Measurements from ENCODE around the gene PCDH11X. TPM values are rescaled to one million over a fixed set of nuclear protein-coding genes. Genes with fewer than 3 reads are reported as not detected.
"Not testable (repeated sequence)": the region's sequence is repeated elsewhere in the genome, so short reads cannot be mapped to it uniquely, and the experiment has no call there.

Gene PCDH11X, protein sequence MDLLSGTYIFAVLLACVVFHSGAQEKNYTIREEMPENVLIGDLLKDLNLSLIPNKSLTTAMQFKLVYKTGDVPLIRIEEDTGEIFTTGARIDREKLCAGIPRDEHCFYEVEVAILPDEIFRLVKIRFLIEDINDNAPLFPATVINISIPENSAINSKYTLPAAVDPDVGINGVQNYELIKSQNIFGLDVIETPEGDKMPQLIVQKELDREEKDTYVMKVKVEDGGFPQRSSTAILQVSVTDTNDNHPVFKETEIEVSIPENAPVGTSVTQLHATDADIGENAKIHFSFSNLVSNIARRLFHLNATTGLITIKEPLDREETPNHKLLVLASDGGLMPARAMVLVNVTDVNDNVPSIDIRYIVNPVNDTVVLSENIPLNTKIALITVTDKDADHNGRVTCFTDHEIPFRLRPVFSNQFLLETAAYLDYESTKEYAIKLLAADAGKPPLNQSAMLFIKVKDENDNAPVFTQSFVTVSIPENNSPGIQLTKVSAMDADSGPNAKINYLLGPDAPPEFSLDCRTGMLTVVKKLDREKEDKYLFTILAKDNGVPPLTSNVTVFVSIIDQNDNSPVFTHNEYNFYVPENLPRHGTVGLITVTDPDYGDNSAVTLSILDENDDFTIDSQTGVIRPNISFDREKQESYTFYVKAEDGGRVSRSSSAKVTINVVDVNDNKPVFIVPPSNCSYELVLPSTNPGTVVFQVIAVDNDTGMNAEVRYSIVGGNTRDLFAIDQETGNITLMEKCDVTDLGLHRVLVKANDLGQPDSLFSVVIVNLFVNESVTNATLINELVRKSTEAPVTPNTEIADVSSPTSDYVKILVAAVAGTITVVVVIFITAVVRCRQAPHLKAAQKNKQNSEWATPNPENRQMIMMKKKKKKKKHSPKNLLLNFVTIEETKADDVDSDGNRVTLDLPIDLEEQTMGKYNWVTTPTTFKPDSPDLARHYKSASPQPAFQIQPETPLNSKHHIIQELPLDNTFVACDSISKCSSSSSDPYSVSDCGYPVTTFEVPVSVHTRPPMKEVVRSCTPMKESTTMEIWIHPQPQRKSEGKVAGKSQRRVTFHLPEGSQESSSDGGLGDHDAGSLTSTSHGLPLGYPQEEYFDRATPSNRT (N-terminal part only)
- 3.4 TPM for total RNA-seq
- 0.23 TPM for polyA plus RNA-seq

- not testable (repeated sequence) for H3K36me3 ChIP-seq (ENCODE audit: insufficient read depth); DNase-seq (ENCODE audit: extremely low spot score); H3K27ac ChIP-seq (ENCODE audit: low read depth); H3K4me3 ChIP-seq (ENCODE audit: low read depth, low read length); H3K4me1 ChIP-seq (ENCODE audit: insufficient read depth)
- WGBS: 0% methylated on average over 11 of the region's 24 CpGs
Observed at GRCh38 chrX:91779135-91779534, at the start of gene PCDH11X. TSS of gene PCDH11X (plus strand) at chrX:91779375. CDS start at chrX:91835505, 56,130 bp downstream.

DNA sequence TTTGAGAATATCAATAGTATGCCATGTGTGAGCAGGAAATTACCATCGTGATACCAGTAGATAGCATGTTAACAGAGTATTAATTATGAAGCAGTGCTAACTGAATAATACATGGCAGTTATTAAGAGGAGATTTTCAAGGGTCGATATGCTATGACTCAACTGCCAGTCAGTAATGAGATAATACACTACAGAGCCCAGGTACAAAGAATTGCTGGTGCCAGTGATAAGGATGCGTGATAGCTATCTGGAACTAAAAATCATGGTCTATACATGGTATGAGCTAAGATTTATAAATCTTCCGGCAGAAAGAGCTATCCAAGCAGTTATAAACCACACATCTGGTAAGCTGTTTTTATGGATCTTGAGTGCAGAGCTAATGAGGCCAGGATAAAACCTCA, 31.7 kb upstream of the PCDH11X start:
- not testable (repeated sequence) for H3K27ac ChIP-seq (ENCODE audit: low read depth); H3K4me3 ChIP-seq (ENCODE audit: low read depth, low read length); DNase-seq (ENCODE audit: extremely low spot score); H3K4me1 ChIP-seq (ENCODE audit: insufficient read depth); H3K36me3 ChIP-seq (ENCODE audit: insufficient read depth)
- 25% methylated on average over 1 of the region's 4 CpGs for WGBS

DNA sequence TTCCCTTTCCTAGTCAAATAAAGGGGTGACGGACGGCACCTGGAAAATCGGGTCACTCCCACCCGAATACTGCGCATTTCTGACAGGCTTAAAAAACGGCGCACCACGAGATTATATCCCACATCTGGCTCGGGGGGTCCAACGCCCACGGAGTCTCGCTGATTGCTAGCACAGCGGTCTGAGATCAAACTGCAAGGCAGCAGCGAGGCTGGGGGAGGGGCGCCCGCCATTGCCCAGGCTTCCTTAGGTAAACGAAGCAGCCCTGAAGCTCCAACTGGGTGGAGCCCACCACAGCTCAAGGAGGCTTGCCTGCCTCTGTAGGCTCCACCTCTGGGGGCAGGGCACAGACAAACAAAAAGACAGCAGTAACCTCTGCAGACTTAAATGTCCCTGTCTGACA, 26.2 kb upstream of the PCDH11X start:
- H3K36me3 ChIP-seq (ENCODE audit: insufficient read depth); H3K27ac ChIP-seq (ENCODE audit: low read depth); H3K4me1 ChIP-seq (ENCODE audit: insufficient read depth); H3K4me3 ChIP-seq (ENCODE audit: low read depth, low read length); DNase-seq (ENCODE audit: extremely low spot score): not testable (repeated sequence)
- 89% methylated on average over 17 of the region's 17 CpGs for whole genome bisulfite sequencing

DNA sequence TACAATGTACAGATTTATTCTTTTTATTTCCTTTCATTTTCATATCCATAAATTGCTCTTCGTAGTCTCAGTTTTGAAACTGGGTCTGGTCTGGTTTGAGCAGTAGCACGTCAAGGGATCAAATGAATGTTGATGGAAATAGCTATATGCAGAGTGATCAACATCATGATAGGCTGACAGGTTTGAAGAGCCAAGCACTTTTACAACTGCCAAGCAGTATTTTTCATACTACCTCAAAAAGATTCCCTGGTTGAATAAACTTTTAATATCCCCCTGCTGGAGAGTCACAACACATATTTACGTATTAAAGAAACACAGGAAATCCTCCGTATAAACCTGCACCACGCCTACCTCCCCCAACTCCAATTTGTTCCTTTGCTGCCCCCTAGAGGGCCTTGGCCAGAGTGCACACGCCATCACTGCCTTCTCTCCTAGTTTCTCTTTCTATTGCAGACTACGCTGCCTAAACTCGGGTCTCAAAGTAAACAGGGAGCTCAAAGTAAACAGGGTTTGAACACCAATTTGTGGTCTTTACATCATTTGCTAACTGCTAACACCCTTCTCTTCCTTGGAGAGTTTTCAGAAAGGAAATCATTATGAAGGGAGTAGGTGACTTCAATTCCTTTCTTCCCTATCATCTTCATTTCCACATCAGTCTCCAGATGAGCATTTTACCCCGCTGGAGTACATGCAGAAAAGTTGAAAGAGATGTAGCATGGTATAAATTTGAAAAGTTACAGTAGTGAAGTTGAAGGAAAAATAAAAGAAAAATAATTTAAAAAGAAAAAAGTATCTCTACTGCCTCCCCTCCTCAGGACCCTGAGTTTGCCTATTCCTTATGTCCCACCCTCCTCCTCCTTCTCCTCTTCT, 8.3 kb upstream of the PCDH11X start:
- not testable (repeated sequence) for H3K27ac ChIP-seq (ENCODE audit: low read depth); H3K36me3 ChIP-seq (ENCODE audit: insufficient read depth); H3K4me3 ChIP-seq (ENCODE audit: low read depth, low read length); DNase-seq (ENCODE audit: extremely low spot score); H3K4me1 ChIP-seq (ENCODE audit: insufficient read depth)
- WGBS: 22% methylated on average over 4 of the region's 9 CpGs

- not testable (repeated sequence) for H3K36me3 ChIP-seq (ENCODE audit: insufficient read depth); H3K4me3 ChIP-seq (ENCODE audit: low read depth, low read length); DNase-seq (ENCODE audit: extremely low spot score); H3K4me1 ChIP-seq (ENCODE audit: insufficient read depth); H3K27ac ChIP-seq (ENCODE audit: low read depth)
- 58% methylated on average over 3 of the region's 3 CpGs for WGBS
Observed at GRCh38 chrX:91773943-91774342, 5.2 kb upstream of the PCDH11X start.

DNA sequence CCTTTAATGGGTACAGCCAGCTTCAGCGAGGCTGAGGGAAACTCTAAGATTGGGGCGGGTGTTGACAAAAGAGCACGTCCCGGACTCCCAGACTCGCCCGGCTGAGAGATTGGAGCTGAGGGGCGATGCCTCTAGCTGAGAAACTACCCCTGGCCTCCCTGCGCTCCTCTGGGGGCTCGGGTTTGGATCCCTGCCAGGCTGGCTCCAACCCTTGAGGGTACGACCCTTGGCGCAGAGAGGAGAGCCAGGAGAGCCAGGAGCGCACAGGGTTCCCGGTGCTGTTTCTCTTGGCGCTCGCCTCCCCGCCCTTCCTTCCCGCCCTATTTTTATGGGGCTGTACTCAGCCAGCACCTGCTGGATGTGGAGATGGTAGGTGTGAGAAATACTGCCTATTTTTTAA, 833 bp downstream of the PCDH11X start:
- not testable (repeated sequence) for H3K36me3 ChIP-seq (ENCODE audit: insufficient read depth); DNase-seq (ENCODE audit: extremely low spot score); H3K4me1 ChIP-seq (ENCODE audit: insufficient read depth); H3K4me3 ChIP-seq (ENCODE audit: low read depth, low read length); H3K27ac ChIP-seq (ENCODE audit: low read depth)
- WGBS: 2% methylated on average over 17 of the region's 17 CpGs

DNA sequence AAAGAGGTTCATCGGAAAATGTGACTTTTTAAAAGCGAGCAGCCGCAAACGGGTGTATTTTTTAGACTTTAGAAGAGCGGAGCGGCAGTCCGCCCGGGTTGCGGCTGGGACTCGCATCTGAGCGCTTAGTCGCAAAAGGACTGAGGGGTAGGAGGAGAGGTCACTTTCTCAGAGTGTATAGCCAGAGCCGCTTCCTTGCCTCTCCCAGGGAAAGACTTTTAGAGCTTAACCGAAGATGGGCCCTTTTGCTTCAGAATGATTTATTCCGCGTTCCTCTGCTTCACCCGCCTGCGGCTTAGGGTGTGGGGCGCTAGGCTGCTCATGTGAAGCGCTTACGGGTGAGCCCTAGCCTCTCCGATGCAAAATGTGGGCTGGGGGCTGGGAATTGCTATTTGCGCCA, 1.5 kb downstream of the PCDH11X start:
- not testable (repeated sequence) for DNase-seq (ENCODE audit: extremely low spot score); H3K4me1 ChIP-seq (ENCODE audit: insufficient read depth); H3K36me3 ChIP-seq (ENCODE audit: insufficient read depth); H3K4me3 ChIP-seq (ENCODE audit: low read depth, low read length); H3K27ac ChIP-seq (ENCODE audit: low read depth)
- WGBS: 2% methylated on average over 23 of the region's 23 CpGs

DNA sequence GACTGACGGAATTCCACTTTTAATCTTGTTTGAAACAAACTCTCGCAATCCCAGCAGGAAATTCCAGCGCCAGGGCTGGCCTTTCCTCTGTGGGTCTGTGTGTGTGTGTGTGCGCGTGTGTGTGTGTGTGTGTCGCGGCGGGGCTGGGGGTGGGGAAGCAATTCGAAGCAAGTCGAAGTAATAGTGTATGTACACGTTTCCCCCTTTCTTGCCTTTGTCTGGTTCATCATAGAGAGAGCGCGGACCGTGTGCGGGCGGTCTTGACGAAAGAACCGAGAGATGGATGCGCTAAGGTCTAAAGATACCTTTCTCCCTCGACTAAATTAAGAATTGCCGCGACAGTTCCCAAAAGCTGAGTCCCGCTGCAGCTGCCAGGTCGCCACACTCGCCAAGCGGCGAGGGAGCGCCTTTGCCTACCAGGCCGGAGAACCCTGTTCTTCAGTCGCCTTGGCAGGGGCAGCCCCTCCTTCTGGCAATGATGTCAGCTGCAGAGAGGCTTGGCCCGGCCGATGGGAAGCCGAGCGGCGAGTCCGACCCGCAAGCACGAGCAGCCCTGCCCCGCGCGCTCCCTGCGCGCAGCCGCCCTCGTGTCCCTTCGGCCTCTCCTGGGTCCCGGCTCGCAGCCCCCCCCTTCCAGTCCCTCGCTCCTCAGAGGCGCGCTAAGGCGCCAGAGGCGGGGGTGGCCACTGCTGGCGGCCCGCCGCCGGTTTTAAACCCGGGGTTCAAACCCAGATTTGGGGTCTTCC, 2.6 kb downstream of the PCDH11X start:
- not testable (repeated sequence) for H3K4me3 ChIP-seq (ENCODE audit: low read depth, low read length); DNase-seq (ENCODE audit: extremely low spot score); H3K4me1 ChIP-seq (ENCODE audit: insufficient read depth); H3K27ac ChIP-seq (ENCODE audit: low read depth); H3K36me3 ChIP-seq (ENCODE audit: insufficient read depth)
- WGBS: 1% methylated on average over 41 of the region's 58 CpGs

DNA sequence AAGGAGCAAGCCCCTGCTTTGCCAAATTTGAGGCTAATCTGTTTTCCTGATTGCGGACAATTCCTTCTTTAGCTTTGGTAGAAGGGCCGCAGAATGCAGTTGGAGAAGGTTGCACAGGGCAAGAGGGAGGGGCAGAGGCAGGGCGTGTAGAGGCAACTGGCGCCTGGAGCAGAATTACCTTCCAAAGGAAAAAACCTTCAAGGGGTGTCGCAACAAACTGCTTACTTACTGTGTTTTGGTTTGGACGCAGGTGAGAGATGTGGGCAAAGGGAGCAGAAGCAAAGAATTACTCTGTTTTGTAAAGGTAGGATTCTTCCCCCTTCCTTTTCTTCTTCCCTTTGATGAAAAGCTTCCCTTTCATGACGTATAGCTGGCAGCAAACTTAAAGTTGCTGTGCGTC, 3.6 kb downstream of the PCDH11X start:
- H3K27ac ChIP-seq (ENCODE audit: low read depth); H3K4me3 ChIP-seq (ENCODE audit: low read depth, low read length); H3K36me3 ChIP-seq (ENCODE audit: insufficient read depth); DNase-seq (ENCODE audit: extremely low spot score); H3K4me1 ChIP-seq (ENCODE audit: insufficient read depth): not testable (repeated sequence)
- WGBS: 6% methylated on average over 6 of the region's 8 CpGs

DNA sequence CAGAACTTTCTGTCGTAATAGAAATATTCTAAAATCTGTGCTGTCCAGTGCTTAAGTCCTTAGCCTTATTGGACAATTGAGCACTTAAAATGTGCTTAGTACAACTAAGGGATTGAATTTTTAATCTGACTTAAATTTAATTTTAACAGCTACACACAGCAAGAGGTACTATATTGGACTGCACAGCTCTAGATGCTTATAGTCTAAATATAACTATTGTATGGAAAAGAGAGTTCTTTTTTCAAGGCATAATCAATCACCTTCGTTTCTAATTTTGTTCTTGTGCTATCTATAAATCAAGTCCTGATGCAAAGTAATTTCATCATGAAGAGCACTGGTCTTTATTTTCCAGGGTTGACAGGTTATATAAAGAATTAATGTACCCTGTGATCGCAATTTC, 38.4 kb downstream of the PCDH11X start:
- not testable (repeated sequence) for H3K36me3 ChIP-seq (ENCODE audit: insufficient read depth); H3K4me3 ChIP-seq (ENCODE audit: low read depth, low read length); H3K4me1 ChIP-seq (ENCODE audit: insufficient read depth); H3K27ac ChIP-seq (ENCODE audit: low read depth); DNase-seq (ENCODE audit: extremely low spot score)
- WGBS: 77% methylated on average over 3 of the region's 3 CpGs

DNA sequence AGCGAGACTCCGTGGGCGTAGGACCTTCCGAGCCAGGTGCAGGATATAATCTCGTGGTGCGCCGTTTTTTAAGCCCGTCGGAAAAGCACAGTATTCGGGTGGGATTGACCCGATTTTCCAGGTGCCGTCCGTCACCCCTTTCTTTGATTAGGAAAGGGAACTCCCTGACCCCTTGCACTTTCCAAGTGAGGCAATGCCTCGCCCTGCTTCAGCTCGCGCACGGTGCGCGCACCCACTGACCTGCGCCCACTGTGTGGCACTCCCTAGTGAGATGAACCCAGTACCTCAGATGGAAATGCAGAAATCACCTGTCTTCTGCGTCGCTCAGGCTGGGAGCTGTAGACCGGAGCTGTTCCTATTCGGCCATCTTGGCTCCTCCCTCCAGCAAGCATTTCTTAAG, 46.1 kb downstream of the PCDH11X start:
- not testable (repeated sequence) for H3K4me3 ChIP-seq (ENCODE audit: low read depth, low read length); H3K36me3 ChIP-seq (ENCODE audit: insufficient read depth); H3K4me1 ChIP-seq (ENCODE audit: insufficient read depth); H3K27ac ChIP-seq (ENCODE audit: low read depth); DNase-seq (ENCODE audit: extremely low spot score)
- 95% methylated on average over 23 of the region's 24 CpGs for WGBS
